GM19397 (cell line): Measurements from ENCODE around the gene S100A3.

Experiments used
- ATAC-seq: cut with Tn5 transposase; IDR thresholded peaks from one replicate; pipeline ENCODE4 v1.9.1; 2021; ENCODE audit warnings: mild to moderate bottlenecking, moderate library complexity; ENCODE audit not compliant: unreplicated experiment

Gene S100A3

GRCh38 chr1:153515504-153516394, 33.3 kb downstream of the S100A3 start:
- no peak for ATAC-seq

GRCh38 chr1:153513666-153514065, 35.4 kb downstream of the S100A3 start:
- ATAC-seq: no peak

GRCh38 chr1:153513023-153513422, 36.0 kb downstream of the S100A3 start:
- ATAC-seq: no peak

- no peak for ATAC-seq
Observed at GRCh38 chr1:153510984-153511410, 38.1 kb downstream of the S100A3 start.

GRCh38 chr1:153509729-153510354, 39.2 kb downstream of the S100A3 start:
- no peak for ATAC-seq

- no peak for ATAC-seq
Observed at GRCh38 chr1:153509036-153509435, 40.0 kb downstream of the S100A3 start.

- ATAC-seq: no peak
Observed at GRCh38 chr1:153507926-153508583, 41.0 kb downstream of the S100A3 start.

GRCh38 chr1:153506831-153507413, 42.1 kb downstream of the S100A3 start:
- no peak for ATAC-seq

- ATAC-seq: no peak
Observed at GRCh38 chr1:153506386-153506785, 42.7 kb downstream of the S100A3 start.

- ATAC-seq: no peak
Observed at GRCh38 chr1:153505576-153505975, 43.5 kb downstream of the S100A3 start.

GRCh38 chr1:153503766-153504165, 45.3 kb downstream of the S100A3 start:
- no peak for ATAC-seq

GRCh38 chr1:153498746-153499145, 50.3 kb downstream of the S100A3 start:
- no peak for ATAC-seq
